A549 (cell line): ENCODE data around the gene COX6A1. TPM values are rescaled to one million over a fixed set of nuclear protein-coding genes. Genes with fewer than 3 reads are reported as not detected.
A peak's percentile ranks its signal among the peaks of the same experiment; 100 is the strongest.

ENCODE experiments used
- ATAC-seq, 2 experiments: fragments of 200-7000 bp in 1 of 2; fragments of >200 bp in 1 of 2; cut with Nextera tagmentation in 1 of 2; cut with Tn5 transposase in 1 of 2; 3 replicates each; pipeline versions ENCODE4 v1.8.0 to v1.9.1; 2018 to 2020; ENCODE audit warnings: mild to moderate bottlenecking in 1 of 2, moderate library complexity in 1 of 2
- CTCF ChIA-PET: fragments of 300-600 bp; sonication (Branson Sonifier 250); formaldehyde crosslinking; extraction: SDS; loops from one replicate; lab custom pipeline; 2021; ENCODE audit warnings: antibody characterized with exemption, inconsistent platforms; lab: Yijun Ruan, JAX
- POLR2A ChIA-PET: fragments of 350-600 bp; formaldehyde crosslinking; extraction: SDS; loops from one replicate; lab custom pipeline; 2021; ENCODE audit warnings: antibody characterized with exemption, inconsistent platforms; lab: Yijun Ruan, JAX
- DNase-seq, 2 experiments: peaks; one replicate each; pipeline versions ENCODE4 v3.0.0 to v3.0.0-alpha.2; 2011 to 2016; ENCODE audit warnings: low read depth in 1 of 2, low spot score in 1 of 2
- FAIRE-seq: peaks from 2 replicates; lab custom pipeline; 2011; peaks lifted over from hg19 to GRCh38; lab: Jason Lieb, UNC
- H3K27ac ChIP-seq, 2 experiments: fragments of >200 bp; sonication (Bioruptor Twin); formaldehyde crosslinking; 3 replicates each; pipeline ENCODE4 v1.5.1; 2016 to 2017
- H3K4me1 ChIP-seq: fragments of >200 bp; sonication (Bioruptor Twin); formaldehyde crosslinking; 3 replicates; pipeline ENCODE4 v1.6.1; 2016
- H3K4me2 ChIP-seq: fragments of >200 bp; sonication (Bioruptor Twin); formaldehyde crosslinking; 3 replicates; pipeline ENCODE4 v1.6.1; 2016
- H3K4me3 ChIP-seq: fragments of >200 bp; sonication (Bioruptor Twin); formaldehyde crosslinking; 3 replicates; pipeline ENCODE4 v1.5.1; 2016
- H3K9me3 ChIP-seq: fragments of >200 bp; sonication (Bioruptor Twin); formaldehyde crosslinking; 3 replicates; pipeline ENCODE4 v1.6.1; 2016
- CBX2 ChIP-seq: fragments of 200-600 bp; sonication (generic); IDR thresholded peaks from 2 replicates; pipeline ENCODE4 v1.6.1; 2016; ENCODE audit warnings: low read depth, mild to moderate bottlenecking, borderline replicate concordance
- E2F6 ChIP-seq: IDR thresholded peaks from 2 replicates; pipeline ENCODE4 v1.6.1; 2012; ENCODE audit warnings: low read depth, borderline replicate concordance
- ESRRA ChIP-seq: fragments of 150-350 bp; IDR thresholded peaks from 2 replicates; pipeline ENCODE4 v1.6.1; 2014; ENCODE audit warnings: mild to moderate bottlenecking, low read length, borderline replicate concordance
- FOSL2 ChIP-seq, 2 experiments: fragments of 450-650 bp in 1 of 2; fragments of >200 bp in 1 of 2; sonication (Bioruptor Twin) in 1 of 2; formaldehyde crosslinking; IDR thresholded peaks; 2 replicates each; pipeline versions ENCODE4 v1.5.0 to v1.6.1; 2016 to 2020; ENCODE audit warnings: mild to moderate bottlenecking in 1 of 2, moderate library complexity in 1 of 2
- KDM1A ChIP-seq: fragments of 200-600 bp; sonication (generic); IDR thresholded peaks from 2 replicates; pipeline ENCODE4 v1.6.1; 2016; ENCODE audit warnings: low read depth, mild to moderate bottlenecking
- MAZ ChIP-seq: fragments of 150-350 bp; IDR thresholded peaks from 2 replicates; pipeline ENCODE4 v1.6.1; 2014; ENCODE audit warnings: antibody characterized with exemption, low read depth, low read length, borderline replicate concordance
- PHF8 ChIP-seq: fragments of 200-600 bp; sonication (generic); IDR thresholded peaks from 2 replicates; pipeline ENCODE4 v1.6.1; 2016; ENCODE audit warnings: low read depth, mild to moderate bottlenecking, antibody characterized with exemption, moderate library complexity, borderline replicate concordance
- POLR2AphosphoS2 ChIP-seq: conservative IDR thresholded peaks from 2 replicates; pipeline ENCODE4 v1.6.1; 2012; ENCODE audit warnings: low read length, improper control_type of control experiment, inconsistent platforms
- RARB ChIP-seq: fragments of 250-450 bp; sonication (Bioruptor Pico); IDR thresholded peaks from 2 replicates; pipeline ENCODE4 v1.8.0; 2021; ENCODE audit warnings: mild to moderate bottlenecking, moderate library complexity
- RFX5 ChIP-seq: fragments of 450-650 bp; IDR thresholded peaks from 2 replicates; pipeline ENCODE4 v1.7.1; 2014; ENCODE audit warnings: antibody characterized with exemption, mild to moderate bottlenecking, moderate library complexity
- TFCP2L1 ChIP-seq: fragments of 250-450 bp; sonication (Bioruptor Pico); IDR thresholded peaks from 2 replicates; pipeline ENCODE4 v1.5.0; 2021; ENCODE audit warnings: mild to moderate bottlenecking
- TP53 ChIP-seq: fragments of 250-450 bp; sonication (Bioruptor Pico); IDR thresholded peaks from 2 replicates; pipeline ENCODE4 v1.5.0; 2021; ENCODE audit warnings: mild to moderate bottlenecking, moderate library complexity
- ZFP36 ChIP-seq: fragments of 450-650 bp; IDR thresholded peaks from 2 replicates; pipeline ENCODE4 v1.6.1; 2014; ENCODE audit warnings: borderline replicate concordance; ENCODE audit not compliant: partially characterized antibody
- WGBS: methylation state at CpG from one replicate; pipeline ENCODE4 v1.1.6; 2017; ENCODE audit errors: missing lambda C conversion rate; 5-methylcytosine and 5-hydroxymethylcytosine counted together
- polyA plus RNA-seq, 4 experiments: library from polyadenylated mRNA; depleted of rRNA in 3 of 4; stranded (reverse); fragments of >200 nt; fragmentation: RNase III in 1 of 4; extraction: RNeasy Plus Mini Kit Qiagen cat#74134 plus additional on column Dnase treatment in 1 of 4; gene quantifications; 2 replicates in 3 of 4; 3 replicates in 1 of 4; pipeline ENCODE4 v1.2.3, GENCODE V29; 2011 to 2017
- TF ChIP-seq, protein P1 (sequence below): fragments of 450-650 bp; IDR thresholded peaks from 2 replicates; pipeline ENCODE4 v1.6.1; 2014; ENCODE audit warnings: antibody characterized with exemption

COX6A1 gene
- polyA plus RNA-seq, 2 of the 4 experiments (the other 2 are of a cell fraction): 759 to 948 TPM

DNA sequence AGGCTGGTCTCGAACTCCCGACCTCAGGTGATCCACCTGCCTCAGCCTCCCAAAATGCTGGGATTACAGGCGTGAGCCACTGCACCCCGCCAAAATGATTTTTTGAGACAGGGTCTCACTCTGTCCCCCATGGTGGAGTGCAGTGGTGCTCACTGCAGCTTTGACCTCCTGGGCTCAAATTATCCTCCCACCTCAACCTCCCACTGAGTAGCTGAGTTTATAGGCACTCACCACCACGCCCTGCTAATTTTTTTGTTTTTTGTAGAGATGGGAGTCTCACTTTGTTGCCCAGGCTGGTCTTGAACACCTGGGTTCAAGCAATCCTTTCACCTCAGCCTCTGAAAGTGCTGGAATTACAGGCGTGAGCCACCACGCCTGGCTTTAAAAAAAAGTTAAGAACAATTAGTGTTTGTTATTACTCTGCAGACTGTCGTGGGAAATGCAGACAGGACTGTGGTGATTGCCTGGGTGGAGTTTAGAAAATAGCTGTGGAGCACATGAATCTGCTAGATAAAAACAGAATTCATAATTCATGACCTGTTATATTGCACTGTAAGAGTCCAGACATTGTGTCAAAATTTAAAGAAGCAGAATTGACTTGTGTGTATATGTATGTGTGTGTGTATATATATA lies 9.2 kb upstream of the COX6A1 start (continued):
- TF ChIP-seq TP53 (CRISPR knock-in tag) (no peak), CBX2 (no peak), POLR2AphosphoS2 (no peak), MAZ (no peak), KDM1A (no peak), FOSL2 (IDR thresholded peaks at IDR 0.05) (no peak), FOSL2 (CRISPR knock-in tag; IDR thresholded peaks at IDR 0.05) (no peak)

DNA sequence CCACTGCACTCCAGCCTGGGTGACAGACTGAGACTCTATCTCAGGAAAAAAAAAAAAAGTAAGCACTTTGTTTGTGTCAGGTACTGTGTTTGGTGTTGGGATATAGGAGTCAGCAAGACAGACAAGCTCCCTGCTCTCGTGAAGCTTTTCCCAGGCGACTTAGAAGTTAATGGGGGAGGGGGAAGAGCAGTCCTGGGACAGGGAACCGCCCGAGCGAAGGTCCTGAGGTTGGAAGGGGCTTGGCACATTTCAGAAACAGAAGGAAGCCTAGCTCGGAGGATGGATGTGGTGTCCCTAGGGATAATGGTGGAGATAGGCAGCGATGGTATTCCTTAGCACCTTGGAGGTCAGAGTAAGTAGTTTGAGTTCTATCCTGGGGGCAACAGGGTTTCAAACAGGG lies 8.5 kb upstream of the COX6A1 start:
- no peak for FAIRE-seq
- CTCF ChIA-PET: interaction anchor here (0.6 to 6.4 kb wide), 31 partner anchors 10 to 265 kb away, joined by 3 to 75 read pairs (median 4); partner anchors contain the start of genes PLA2G1B and SIRT4

GRCh38 chr12:120432772-120433525 lies 5.0 kb upstream of the COX6A1 start:
- CTCF ChIA-PET: interaction anchor here (0.7 to 6.4 kb wide), 6 partner anchors 12 to 325 kb away, joined by 3 to 75 read pairs (median 4); no protein-coding TSS in a partner anchor
- Histone ChIP-seq H3K4me3 (no peak overlapping the region), H3K9me3 (no peaks in the 10 kb centered on the region), H3K27ac (no peak overlapping the region), H3K4me2 (no peak overlapping the region), H3K4me1 (no peaks in the 10 kb centered on the region)
- no peak for DNase-seq
- WGBS: 39% methylated on average over 10 of the region's 10 CpGs
- no peak for ATAC-seq
- no peak for FAIRE-seq
- TF ChIP-seq ZFP36: peak; percentile 43
- TF ChIP-seq PHF8: no peak
- POLR2A ChIA-PET: no interaction called here

More for the DNA sequence above, 8.5 kb upstream of the COX6A1 start:
- POLR2A ChIA-PET: no interaction called here
- no peak overlapping the region for H3K4me3 ChIP-seq
- no peaks in the 10 kb centered on the region for H3K4me1 ChIP-seq
- H3K9me3 ChIP-seq: no peaks in the 10 kb centered on the region
- no peak for ATAC-seq
- no peak for DNase-seq
- no peak overlapping the region for H3K27ac ChIP-seq
- no peak for TF ChIP-seq TFCP2L1
- TF ChIP-seq, protein P1, sequence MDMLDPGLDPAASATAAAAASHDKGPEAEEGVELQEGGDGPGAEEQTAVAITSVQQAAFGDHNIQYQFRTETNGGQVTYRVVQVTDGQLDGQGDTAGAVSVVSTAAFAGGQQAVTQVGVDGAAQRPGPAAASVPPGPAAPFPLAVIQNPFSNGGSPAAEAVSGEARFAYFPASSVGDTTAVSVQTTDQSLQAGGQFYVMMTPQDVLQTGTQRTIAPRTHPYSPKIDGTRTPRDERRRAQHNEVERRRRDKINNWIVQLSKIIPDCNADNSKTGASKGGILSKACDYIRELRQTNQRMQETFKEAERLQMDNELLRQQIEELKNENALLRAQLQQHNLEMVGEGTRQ: no peak
- TF ChIP-seq ZFP36: no peak
- TF ChIP-seq TP53 (CRISPR knock-in tag): no peak
- no peak for TF ChIP-seq ESRRA
- no peak for TF ChIP-seq E2F6
- no peak for TF ChIP-seq RFX5
- no peak for TF ChIP-seq FOSL2 (IDR thresholded peaks at IDR 0.05)
- no peak for TF ChIP-seq FOSL2 (CRISPR knock-in tag; IDR thresholded peaks at IDR 0.05)
- no peak overlapping the region for H3K4me2 ChIP-seq
- WGBS: 75% methylated on average over 7 of the region's 7 CpGs

- DNase-seq (no peak), FAIRE-seq (no peak)
- H3K4me2 ChIP-seq: peak overlapping the region; percentile 90
- H3K27ac ChIP-seq: peak overlapping the region; percentile 71 to 91
- H3K4me1 ChIP-seq: peaks cover 14% of the 10 kb centered on the region
- CTCF ChIA-PET: interaction anchor here (0.9 to 10.1 kb wide), 15 partner anchors 9 to 238 kb away, joined by 3 to 99 read pairs (median 4); partner anchors contain the start of genes RPLP0 and SRSF9
- TF ChIP-seq RARB (CRISPR knock-in tag) (no peak), PHF8 (0 out of 2 replicates have a peak, but pooled peaks have one; percentile 3)
- TF ChIP-seq, all 56 proteins: peak for 1
- ATAC-seq: peak; percentile 2 to 11; a peak in 3 of 6 replicates
- Histone ChIP-seq H3K4me3 (peak overlapping the region; percentile 79), H3K9me3 (no peaks in the 10 kb centered on the region)
- 37% methylated on average over 17 of the region's 17 CpGs for WGBS
- POLR2A ChIA-PET: interaction anchor here (0.6 to 1.3 kb wide), 2 partner anchors 50 to 147 kb away, joined by 4 to 10 read pairs; partner anchors contain the start of gene RNU4-2
Measured at GRCh38 chr12:120438495-120439198, 734 bp downstream of the COX6A1 start.
